GM21381 (cell line): Measurements from ENCODE around the gene STXBP6.
"Not testable (repeated sequence)": the region's sequence is repeated elsewhere in the genome, so short reads cannot be mapped to it uniquely, and the experiment has no call there.

Experiments
- ATAC-seq: cut with Tn5 transposase; IDR thresholded peaks from one replicate; pipeline ENCODE4 v1.9.1; 2021; ENCODE audit warnings: mild to moderate bottlenecking, moderate library complexity; ENCODE audit not compliant: unreplicated experiment

The STXBP6 gene

DNA sequence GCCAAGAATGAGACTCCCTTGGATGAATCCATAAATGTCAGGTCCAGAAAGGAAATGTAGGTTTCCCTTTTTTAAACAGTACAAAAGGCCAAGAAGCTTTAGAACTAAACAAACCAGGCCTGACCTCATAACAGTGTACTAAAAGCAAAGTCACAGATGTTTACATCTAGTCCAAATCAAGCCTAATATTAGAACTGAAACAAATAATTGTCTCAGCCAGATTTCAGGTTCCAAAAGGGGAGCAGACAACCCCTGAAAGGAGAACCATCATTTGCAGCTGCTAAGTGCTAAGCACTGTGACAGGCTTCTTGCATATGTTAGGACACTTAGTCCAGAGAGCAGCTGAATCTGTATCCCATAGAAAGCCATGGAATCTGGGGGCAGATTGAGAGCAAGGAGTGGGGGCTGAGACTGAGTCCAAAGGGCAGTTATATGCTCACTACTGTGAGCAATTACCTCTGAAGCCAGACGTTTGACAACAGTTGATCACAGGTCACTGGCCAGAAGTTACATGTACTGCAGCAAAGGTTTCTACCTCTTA lies 90.1 kb downstream of the STXBP6 start:
- peak; percentile 73 for ATAC-seq

DNA sequence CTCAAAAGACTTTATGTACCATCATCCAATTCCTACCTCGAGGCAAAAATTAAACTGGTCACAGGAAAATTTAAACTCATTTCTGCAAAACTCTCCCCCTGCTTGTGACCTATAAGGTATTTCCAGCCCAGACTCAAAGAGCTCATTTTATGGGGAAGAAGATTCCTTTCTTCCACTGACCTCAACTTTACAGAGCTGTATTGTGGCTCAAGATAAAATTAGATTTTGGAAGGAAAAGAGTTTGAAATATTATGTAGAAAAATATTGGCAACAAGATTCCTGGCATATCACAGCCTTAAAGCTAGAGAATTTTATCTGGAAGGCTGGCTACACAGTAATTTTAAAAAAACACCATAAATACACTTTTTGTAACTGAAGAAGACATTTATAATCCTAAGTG lies 91.7 kb downstream of the STXBP6 start:
- no peak for ATAC-seq

DNA sequence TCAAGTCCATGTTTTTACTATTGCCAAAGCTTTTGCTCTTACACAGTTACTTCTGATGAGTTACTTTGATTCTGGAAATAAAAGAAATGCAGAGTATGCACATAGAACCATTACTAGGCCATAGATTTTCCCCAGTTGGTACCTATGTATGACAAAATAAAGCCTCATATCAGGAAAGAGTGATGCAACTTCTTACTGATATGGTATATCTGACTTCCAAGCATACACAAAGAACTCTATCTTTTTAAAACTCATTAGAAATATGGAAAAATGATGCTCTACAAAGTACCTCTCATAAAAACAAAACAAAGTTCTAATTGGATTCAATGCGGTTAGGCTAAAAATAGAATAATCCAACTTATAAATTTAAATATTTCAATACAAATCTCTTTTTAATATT lies 92.1 kb downstream of the STXBP6 start:
- no peak for ATAC-seq

DNA sequence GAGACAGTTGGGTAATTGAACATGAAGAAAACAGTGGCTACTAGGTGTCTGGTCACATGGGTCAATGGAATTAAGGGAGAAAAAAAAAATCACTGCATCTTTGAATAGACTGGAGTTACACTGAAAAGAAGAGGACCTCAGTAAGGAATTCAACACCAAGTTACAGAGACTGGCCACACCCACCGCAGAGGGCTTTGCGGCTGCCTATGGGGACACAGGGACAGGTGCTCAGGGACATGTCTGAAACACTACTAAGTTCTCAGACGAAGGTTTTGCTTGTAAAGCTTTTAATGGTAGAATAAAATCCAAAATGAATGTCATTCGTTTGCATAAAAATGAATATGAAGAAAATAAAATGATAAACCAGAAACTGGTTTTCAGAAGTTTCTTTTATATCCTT lies 93.8 kb downstream of the STXBP6 start:
- no peak for ATAC-seq

DNA sequence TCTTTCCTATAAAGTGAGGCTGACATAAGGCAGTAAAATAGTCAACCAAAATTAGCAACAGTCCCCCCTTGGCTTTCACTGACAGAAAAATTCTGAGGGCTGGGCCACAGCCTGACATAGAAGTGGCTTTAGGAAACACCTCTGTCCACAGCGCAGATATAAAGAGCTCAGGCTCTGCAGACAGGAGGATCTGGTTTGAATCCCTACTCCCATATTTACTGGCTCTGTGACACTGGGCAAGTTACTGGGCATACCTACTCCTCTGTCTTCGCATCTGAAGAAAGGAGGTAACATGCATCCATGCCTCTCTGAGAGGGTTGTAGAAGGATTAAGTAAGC lies 95.3 kb downstream of the STXBP6 start:
- ATAC-seq, result no peak

DNA sequence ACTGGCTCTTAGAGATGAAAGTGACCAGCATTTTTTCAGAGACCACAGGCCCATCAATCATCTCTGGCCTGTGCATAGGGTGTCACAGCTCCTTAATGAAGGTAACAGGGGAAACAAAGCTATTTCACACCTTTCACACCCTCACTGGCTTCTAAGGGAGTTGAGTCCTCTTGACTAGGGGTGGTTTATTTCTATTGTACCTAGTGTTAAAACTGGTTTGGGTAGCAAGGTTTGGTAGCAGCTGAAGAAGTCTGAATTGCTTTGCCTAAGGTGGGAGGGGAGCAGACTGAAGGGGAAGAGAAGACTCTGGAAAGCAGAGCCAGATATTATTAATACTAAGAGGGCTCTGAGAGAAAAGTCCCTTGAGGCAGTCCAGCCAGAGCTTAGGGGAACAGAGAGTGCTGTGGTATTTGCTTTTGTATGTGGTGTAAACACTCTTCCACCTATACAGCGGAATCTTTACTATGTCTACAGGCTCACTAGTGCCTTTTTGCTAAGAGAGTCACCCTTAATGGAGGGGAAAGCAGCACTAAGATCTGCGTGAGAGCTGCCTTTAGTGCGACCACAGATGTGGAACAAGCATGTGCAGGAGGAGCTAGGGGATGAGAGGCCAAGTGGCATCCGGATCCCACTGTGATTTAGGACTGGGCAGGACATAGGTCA lies 95.8 kb downstream of the STXBP6 start:
- peak; percentile 90 for ATAC-seq

DNA sequence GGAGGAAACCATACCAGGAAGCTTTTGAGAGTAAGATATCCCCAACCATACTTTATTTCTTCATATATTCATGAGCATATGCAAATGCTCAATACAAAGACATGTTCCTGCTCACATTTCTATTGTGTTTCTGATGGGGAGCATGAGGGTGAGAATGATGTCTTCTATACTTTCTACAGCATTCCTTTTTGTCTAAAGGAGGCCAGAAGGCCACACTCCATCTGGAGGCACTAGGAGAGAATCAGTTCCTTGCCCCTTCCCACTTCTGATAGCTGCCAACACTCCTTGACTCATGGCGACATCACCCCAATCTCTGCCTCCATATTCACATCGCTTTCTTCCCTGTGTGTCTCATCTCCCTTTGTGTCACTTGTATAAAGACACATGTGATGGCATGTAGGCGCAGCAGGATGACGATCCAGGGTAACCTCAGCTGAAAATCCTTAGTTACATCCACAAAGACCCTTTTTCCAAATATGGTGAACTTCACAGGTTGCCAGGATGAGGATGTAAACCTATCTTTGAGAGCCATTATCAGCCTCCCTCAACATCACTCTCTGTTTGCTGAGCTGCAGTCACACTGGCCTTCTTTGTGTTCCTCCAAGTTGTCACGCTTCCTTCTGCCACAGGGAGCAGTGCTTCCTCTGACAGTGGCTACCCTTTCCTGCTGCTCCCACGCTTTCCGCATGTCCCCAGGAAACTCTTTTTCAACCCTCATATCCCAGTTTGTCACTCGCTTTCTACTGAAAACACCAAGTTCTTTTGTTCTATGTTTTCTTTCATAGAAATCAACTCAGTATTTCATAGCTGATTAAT lies 96.9 kb downstream of the STXBP6 start:
- no peak for ATAC-seq

DNA sequence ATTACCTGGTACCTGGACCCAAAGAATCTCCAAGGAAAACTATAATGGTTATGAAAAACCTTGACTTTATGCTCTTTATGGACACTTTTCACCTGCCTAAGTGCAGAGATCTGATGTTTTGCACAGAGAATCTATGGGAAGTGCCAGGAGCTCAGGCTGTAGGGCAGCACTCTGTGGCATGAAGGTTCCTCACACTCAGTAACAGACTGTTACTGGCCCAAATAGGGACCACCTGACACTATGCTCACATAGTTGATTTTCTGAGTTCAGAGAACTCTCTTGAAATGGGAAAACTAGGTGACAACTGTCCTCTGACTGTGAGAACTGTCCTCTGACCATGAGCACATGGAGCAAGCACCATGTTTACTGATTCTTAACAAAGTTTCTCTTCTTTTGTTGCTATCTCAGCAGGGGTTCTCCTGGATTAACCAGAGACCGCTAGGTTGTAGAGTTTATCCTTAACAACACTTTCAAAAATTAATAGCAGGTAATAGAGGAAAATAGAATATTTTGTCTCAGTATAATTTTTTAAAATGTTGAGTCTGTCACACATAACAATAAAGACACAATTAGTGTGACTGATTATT lies 101.6 kb downstream of the STXBP6 start:
- no peak for ATAC-seq

DNA sequence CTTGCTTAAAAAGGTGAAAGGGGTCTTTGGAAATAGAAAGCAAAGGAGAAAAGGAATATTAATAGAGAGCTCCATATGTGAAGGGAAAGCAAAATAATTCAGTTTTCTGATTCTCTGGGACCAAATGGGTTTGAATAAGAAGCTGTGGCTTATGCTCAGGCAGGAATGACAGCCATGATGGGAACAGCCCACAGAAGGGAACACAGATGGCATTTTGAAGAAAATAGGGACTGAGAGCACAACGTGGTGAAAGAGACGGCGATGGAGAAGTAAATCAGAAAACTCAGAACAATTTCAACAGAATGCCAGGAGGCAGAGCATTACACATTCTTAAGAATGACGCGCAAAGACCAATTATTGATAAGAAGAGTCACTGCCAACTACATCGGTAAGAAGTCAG lies 102.8 kb downstream of the STXBP6 start:
- ATAC-seq, result no peak

DNA sequence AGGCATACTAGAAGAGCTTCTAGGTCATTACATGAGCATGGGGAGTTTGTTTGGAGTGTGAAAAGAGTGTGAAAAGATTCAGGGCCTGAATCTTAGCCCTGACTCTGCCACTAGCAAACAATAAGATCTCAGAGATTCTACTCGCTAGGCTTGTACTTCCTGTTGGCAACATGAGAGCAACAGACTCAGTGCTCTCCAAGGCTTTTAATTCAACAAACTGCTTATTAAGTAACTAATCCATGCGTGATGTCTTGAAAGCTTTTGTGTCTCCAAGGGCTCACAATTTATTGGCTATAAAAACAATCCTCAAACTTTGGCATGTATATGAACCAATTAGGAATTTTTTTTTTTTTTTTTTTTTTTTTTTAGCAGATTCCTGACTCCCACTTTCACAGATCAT lies 105.1 kb downstream of the STXBP6 start:
- ATAC-seq, result no peak

DNA sequence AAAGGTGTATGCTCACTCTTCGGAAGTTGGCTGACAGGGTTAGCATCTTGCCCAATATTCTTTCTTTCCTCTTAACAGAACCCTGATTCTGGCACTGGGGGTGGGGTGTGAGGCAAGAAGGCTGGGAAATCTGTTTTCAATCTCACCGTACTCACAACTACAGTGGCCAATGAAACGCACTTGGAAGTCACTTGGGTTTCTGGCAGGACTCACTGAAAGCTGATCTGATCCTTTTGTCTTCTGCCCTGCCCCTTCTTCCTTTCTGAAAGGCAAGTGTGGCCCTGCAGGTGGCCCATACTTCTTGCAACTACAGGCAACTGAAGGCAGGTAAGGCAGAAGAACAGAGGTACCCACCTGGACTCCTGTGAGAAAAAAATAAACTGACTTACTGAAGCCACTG lies 106.9 kb downstream of the STXBP6 start:
- ATAC-seq, result no peak

DNA sequence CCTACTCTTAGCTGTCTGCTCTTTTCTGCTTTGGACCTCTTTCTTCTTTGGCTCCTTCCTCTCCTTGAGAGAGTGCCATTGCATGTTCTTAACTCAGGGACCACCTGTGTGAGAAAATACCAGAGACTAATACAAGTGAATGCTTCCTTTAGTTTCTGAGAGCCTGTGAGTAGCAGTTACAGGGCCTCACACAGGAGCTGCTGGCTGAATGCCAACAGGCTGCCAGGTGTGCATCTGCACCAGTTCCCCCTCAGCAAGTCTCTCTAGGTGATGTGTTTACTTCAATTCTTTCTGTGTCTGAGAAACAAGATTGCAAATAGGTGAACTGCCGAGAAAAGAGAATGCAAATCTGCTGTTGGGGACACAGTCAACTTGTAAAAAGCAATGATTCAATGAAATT lies 108.2 kb downstream of the STXBP6 start:
- no peak for ATAC-seq

DNA sequence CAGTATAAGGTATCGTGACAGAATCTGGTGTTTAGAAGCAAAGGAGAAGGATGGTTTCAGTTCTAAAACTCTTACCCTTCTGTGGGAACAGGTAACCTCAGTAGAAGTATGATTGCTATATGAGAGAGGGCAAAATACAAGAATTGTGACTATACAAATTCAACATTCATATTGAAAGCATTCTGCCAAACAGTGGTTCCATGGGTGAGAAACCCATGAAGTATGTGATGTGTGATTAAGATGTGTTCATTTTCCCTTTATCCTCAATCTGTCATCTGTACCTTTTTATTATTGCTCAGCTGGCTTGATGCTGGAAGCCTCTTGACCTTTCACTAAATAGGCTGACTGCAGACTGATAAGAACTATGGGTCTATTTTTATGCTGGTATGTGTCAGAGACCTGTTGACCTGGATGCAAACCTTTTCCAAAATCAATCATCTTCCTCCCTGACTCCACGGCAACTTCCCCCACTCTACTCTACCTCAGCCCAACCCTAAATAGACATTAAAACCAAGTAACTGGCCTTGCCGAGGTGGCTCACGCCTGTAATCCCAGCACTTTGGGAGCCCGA lies 109.6 kb downstream of the STXBP6 start:
- ATAC-seq, result no peak

DNA sequence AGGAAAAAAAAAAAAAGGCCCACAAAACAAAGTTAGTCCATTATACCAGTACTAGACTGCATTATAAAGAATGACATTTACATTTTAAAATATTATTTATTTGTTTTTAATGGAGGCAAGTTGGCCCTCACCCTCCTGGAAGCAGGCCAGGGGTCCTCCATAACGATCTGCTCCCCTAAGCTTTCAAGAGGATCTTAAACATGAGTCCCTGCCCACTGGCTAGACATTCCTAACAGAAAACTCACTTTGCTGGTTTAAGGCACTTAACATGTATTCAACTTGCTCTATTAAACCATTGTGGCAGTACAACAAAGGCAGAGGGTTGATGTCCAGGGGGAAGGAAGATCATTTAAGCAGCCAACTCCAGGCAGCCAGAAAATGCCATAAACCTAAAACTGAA lies 111.4 kb downstream of the STXBP6 start:
- no peak for ATAC-seq

DNA sequence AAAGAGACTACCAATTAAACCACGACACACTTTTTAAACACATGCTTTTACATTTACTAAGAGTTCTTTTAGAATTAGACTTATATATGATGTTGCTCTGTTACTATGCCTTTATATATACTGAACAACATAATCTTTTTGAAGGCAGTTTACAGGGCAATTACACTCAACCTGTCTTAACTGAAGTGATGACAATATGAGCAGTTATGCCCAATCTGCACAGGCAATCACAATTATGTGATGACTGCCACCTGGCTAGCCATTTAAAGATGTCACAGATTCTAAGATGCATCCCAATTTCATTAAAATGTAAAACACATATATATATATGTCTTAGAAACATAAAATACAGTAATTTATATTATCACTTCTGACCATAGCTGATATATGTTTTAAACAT lies 112.6 kb downstream of the STXBP6 start:
- ATAC-seq, result no peak

DNA sequence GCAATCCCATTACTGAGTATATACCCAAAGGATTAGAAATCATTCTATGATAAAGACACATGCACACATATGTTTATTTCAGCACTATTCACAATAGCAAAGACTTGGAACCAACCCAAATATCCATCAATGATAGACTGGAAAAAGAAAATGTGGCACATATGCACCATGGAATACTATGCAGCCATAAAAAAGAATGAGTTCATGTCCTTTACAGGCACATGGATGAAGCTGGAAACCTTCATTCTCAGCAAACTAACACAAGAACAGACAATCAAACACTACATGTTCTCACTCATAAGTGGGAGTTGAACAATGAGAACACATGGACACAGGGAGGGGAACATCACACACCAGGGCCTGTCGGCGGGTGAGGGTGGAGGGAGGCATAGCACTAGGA lies 113.2 kb downstream of the STXBP6 start:
- ATAC-seq, result not testable (repeated sequence)

DNA sequence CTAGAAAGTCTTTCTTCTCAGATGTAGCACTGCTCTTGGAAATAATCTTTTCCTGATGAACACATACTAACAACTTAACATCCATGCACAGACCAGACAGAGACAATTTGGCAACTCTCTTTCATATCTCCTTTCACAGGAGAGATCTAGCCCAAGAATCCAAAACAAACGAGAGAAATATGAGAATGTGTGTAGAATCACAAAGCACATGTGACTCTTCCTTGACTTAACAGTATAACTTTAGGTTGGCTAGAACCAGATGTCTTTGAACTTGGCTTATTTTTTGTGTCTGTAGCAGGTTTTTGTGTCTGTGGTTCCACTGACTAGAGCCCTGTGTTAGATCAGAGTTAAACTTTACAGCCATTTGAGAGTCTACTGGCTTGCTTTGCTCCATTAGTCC lies 114.2 kb downstream of the STXBP6 start:
- no peak for ATAC-seq

DNA sequence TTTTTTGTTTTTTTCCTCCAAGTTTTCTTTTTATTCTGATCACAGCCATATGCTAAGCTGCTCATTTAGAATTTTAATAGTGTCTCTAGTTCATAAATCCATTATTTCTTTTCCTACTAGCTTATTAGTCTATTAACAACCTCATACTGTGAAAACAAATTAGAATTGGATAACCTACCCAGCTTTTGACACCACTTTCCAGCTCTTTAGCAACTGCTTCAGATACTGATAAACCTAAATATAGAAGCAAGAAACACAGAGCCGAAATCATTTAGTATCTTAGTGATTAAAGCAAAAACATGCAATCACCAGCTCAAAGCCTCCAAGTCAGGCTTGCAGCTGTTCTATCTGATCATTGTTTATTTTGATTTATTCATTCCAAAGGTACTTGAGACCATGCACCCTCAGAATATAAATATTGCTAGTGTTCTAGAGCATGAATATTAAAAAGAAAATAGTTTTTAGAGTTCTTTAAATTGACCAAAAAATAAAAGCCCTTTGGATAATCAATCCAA lies 121.5 kb downstream of the STXBP6 start:
- ATAC-seq, result no peak

DNA sequence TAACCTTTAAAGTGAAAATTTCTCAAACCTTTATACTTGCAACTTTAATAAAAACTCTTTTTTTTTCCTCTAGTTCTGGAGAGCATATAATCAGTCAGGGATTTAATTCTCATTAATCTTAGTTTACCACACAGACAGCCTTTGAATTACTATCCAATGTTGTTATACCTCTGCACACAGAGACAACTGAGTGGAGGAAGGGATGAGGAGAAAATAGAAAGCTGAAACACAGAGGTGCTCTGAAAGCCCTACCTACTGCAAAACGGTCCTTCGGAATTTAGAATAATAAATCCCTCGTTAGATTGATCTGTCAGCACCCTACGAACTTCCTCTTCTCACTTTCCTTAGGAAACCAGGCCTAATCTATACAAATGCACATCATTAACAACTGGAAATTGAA lies 122.1 kb downstream of the STXBP6 start:
- no peak for ATAC-seq

DNA sequence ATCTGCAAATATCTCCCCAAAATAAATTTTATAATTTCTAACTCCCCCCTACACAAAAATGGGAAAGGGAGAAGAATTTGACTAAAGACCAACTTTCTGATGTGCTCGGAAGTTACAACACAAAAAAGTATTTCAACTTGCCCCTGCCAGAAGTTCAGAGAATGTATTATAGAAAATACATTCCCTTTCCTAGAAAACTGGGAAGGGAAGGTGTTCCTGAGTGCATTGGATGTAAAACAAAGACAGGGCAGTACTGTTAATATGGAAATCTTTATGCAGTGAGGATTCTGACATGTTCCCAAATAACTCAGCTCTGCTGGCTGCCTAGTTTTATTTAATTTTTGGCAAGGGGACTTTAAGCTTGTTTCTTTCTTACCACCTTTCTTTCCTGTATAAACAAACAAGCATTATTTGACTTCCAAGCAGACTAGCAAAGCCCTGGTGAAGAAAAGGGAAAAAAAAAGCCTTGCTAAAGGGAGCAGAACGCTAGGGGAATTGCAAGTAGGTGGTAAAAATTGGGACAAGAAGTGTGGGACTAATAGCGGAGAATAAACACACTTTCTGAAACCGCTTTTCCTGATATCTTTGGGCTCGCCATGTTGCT lies 124.1 kb downstream of the STXBP6 start:
- no peak for ATAC-seq

DNA sequence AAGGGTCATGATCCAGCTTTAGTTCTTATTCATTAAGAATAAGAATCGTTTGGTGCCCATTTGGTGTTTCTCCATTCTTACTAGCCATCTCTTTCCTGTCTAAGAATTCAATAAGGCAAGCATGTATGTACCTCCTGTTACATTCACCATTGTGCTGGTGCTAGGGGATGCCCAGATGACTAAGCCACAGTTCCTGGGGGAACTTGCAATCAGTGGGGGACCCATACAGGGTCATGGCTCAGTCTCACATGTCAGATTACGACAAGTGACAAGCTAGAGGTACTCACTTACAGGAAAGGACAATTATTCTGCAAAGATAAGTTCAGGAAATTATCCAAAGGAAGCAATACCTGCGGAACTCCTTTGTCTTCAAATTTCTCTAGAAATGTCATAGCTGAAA lies 125.4 kb downstream of the STXBP6 start:
- no peak for ATAC-seq
